WTC11 (cell line): Measurements from ENCODE around the gene KHDC3L. TPM values are rescaled to one million over a fixed set of nuclear protein-coding genes. Genes with fewer than 3 reads are reported as not detected.

ENCODE experiments used
- ATAC-seq: fragments of 200-7000 bp; cut with Tn5 transposase; 2 replicates; pipeline ENCODE4 v1.10.0; 2021; ENCODE audit warnings: mild to moderate bottlenecking, moderate library complexity
- CTCF ChIA-PET: fragments of 300-600 bp; sonication (Branson Sonifier 250); formaldehyde crosslinking; loops from one replicate; lab custom pipeline; 2021; ENCODE audit warnings: antibody characterized with exemption; lab: Charles Lee
- POLR2A ChIA-PET: fragments of 350-600 bp; sonication (Branson Sonifier 250); formaldehyde crosslinking; loops from one replicate; lab custom pipeline; 2021; ENCODE audit warnings: antibody characterized with exemption; lab: Charles Lee
- DNase-seq: peaks from one replicate; pipeline ENCODE4 v3.0.0; 2021; ENCODE audit warnings: low spot score
- H3K27ac Mint-ChIP-seq: 2 replicates; pipeline ENCODE4 v1.8.0; 2021; ENCODE audit warnings: mixed read lengths
- H3K27me3 Mint-ChIP-seq: 2 replicates; pipeline ENCODE4 v1.8.0; 2021; ENCODE audit warnings: low read depth, mild to moderate bottlenecking, moderate library complexity, mixed read lengths
- H3K36me3 Mint-ChIP-seq: 2 replicates; pipeline ENCODE4 v1.8.0; 2021; ENCODE audit warnings: mixed read lengths
- H3K4me1 Mint-ChIP-seq: 2 replicates; pipeline ENCODE4 v1.8.0; 2022; ENCODE audit warnings: mixed read lengths
- H3K4me3 Mint-ChIP-seq: 2 replicates; pipeline ENCODE4 v1.8.0; 2021; ENCODE audit warnings: mild to moderate bottlenecking, moderate library complexity, mixed read lengths
- H3K9me3 Mint-ChIP-seq: 2 replicates; pipeline ENCODE4 v1.8.0; 2021; ENCODE audit warnings: mixed read lengths
- AR ChIP-seq: fragments of 250-450 bp; sonication (Bioruptor Pico); IDR thresholded peaks from 2 replicates; pipeline ENCODE4 v1.9.0; 2021; ENCODE audit warnings: mild to moderate bottlenecking
- ATF3 ChIP-seq: sonication (generic); formaldehyde crosslinking; conservative IDR thresholded peaks from 2 replicates; pipeline ENCODE4 v1.8.1; 2022; ENCODE audit warnings: mild to moderate bottlenecking, missing genetic modification reagents
- CTCF ChIP-seq: fragments of 200-600 bp; IDR thresholded peaks from 2 replicates; pipeline ENCODE4 v1.8.0; 2022; ENCODE audit warnings: antibody characterized with exemption
- E2F1 ChIP-seq: sonication (generic); formaldehyde crosslinking; IDR thresholded peaks from 2 replicates; pipeline ENCODE4 v1.8.0; 2022; ENCODE audit warnings: mild to moderate bottlenecking, missing genetic modification reagents
- FOXK1 ChIP-seq: sonication (generic); formaldehyde crosslinking; IDR thresholded peaks from 2 replicates; pipeline ENCODE4 v1.8.0; 2022; ENCODE audit warnings: mild to moderate bottlenecking, moderate library complexity, missing genetic modification reagents
- JAZF1 ChIP-seq: fragments of 250-450 bp; sonication (Bioruptor Pico); IDR thresholded peaks from 2 replicates; pipeline ENCODE4 v1.9.0; 2021; ENCODE audit warnings: moderate library complexity, mild to moderate bottlenecking, inconsistent platforms
- JUN ChIP-seq: sonication (generic); formaldehyde crosslinking; IDR thresholded peaks from 2 replicates; pipeline ENCODE4 v1.8.0; 2023; ENCODE audit warnings: mild to moderate bottlenecking, missing genetic modification reagents
- NR3C1 ChIP-seq: sonication (generic); formaldehyde crosslinking; conservative IDR thresholded peaks from 2 replicates; pipeline ENCODE4 v1.8.1; 2023; ENCODE audit warnings: low read depth, mild to moderate bottlenecking, missing genetic modification reagents
- OVOL2 ChIP-seq: fragments of 250-450 bp; sonication (Bioruptor Pico); IDR thresholded peaks from 2 replicates; pipeline ENCODE4 v1.9.0; 2021; ENCODE audit warnings: mild to moderate bottlenecking, borderline replicate concordance
- PRDM15 ChIP-seq: sonication (generic); formaldehyde crosslinking; IDR thresholded peaks from 2 replicates; pipeline ENCODE4 v1.8.0; 2022; ENCODE audit warnings: missing genetic modification reagents
- ZNF671 ChIP-seq: fragments of 250-450 bp; sonication (Bioruptor Pico); IDR thresholded peaks from 2 replicates; pipeline ENCODE4 v1.8.0; 2021; ENCODE audit warnings: mild to moderate bottlenecking
- ZSCAN18 ChIP-seq: fragments of 250-450 bp; sonication (Bioruptor Pico); IDR thresholded peaks from 2 replicates; pipeline ENCODE4 v2.1.2; 2022; ENCODE audit warnings: mild to moderate bottlenecking, moderate library complexity
- total RNA-seq: library from RNA; stranded (reverse); gene quantifications from 3 replicates; pipeline ENCODE4 v1.2.3, GENCODE V29; 2021
- TF ChIP-seq, protein P1 (sequence below): sonication (generic); formaldehyde crosslinking; IDR thresholded peaks from 2 replicates; pipeline ENCODE4 v1.8.1; 2023; ENCODE audit warnings: mild to moderate bottlenecking, missing genetic modification reagents
- TF ChIP-seq, protein P2 (sequence below): sonication (generic); formaldehyde crosslinking; IDR thresholded peaks from 2 replicates; pipeline ENCODE4 v1.8.1; 2023; ENCODE audit warnings: mild to moderate bottlenecking, missing genetic modification reagents, borderline replicate concordance
- TF ChIP-seq, protein P3 (sequence below): sonication (generic); formaldehyde crosslinking; IDR thresholded peaks from 2 replicates; pipeline ENCODE4 v1.8.1; 2022; ENCODE audit warnings: mild to moderate bottlenecking, moderate library complexity, missing genetic modification reagents

The KHDC3L gene
- total RNA-seq, 1 experiment from 2014 or later: not detected

GRCh38 chr6:73323323-73323722, 39.1 kb upstream of the KHDC3L start:
- peaks cover 17% of the 10 kb centered on the region for H3K9me3 Mint-ChIP-seq
- no peak overlapping the region for H3K27ac Mint-ChIP-seq
- no peak for TF ChIP-seq OVOL2 (CRISPR knock-in tag)
- TF ChIP-seq ZSCAN18: no peak
- no peak for TF ChIP-seq JAZF1 (CRISPR knock-in tag)
- TF ChIP-seq, protein P1, sequence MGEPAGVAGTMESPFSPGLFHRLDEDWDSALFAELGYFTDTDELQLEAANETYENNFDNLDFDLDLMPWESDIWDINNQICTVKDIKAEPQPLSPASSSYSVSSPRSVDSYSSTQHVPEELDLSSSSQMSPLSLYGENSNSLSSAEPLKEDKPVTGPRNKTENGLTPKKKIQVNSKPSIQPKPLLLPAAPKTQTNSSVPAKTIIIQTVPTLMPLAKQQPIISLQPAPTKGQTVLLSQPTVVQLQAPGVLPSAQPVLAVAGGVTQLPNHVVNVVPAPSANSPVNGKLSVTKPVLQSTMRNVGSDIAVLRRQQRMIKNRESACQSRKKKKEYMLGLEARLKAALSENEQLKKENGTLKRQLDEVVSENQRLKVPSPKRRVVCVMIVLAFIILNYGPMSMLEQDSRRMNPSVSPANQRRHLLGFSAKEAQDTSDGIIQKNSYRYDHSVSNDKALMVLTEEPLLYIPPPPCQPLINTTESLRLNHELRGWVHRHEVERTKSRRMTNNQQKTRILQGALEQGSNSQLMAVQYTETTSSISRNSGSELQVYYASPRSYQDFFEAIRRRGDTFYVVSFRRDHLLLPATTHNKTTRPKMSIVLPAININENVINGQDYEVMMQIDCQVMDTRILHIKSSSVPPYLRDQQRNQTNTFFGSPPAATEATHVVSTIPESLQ (CRISPR knock-in tag): no peak
- no peak for TF ChIP-seq CTCF
- TF ChIP-seq AR (CRISPR knock-in tag): no peak
- no peak for TF ChIP-seq ZNF671
- no peak for TF ChIP-seq PRDM15 (CRISPR knock-in tag)
- no peak for TF ChIP-seq E2F1
- TF ChIP-seq FOXK1: no peak
- H3K36me3 Mint-ChIP-seq: peaks cover 14% of the 10 kb centered on the region
- H3K4me1 Mint-ChIP-seq: peaks cover 10% of the 10 kb centered on the region
- ChIA-PET POLR2A (interaction anchor here (0.6 kb wide), 1 partner anchor 35 kb away, joined by 4 read pairs; no protein-coding TSS in a partner anchor), CTCF (interaction anchor here (0.6 to 1.5 kb wide), 5 partner anchors 14 to 726 kb away, joined by 3 to 4 read pairs (median 3); no protein-coding TSS in a partner anchor)
- H3K27me3 Mint-ChIP-seq: peaks cover under 1% of the 10 kb centered on the region; the same call in 1 of the 2 replicates
- DNase-seq (no peak), ATAC-seq (peak; percentile 60)
- no peak overlapping the region for H3K4me3 Mint-ChIP-seq

DNA sequence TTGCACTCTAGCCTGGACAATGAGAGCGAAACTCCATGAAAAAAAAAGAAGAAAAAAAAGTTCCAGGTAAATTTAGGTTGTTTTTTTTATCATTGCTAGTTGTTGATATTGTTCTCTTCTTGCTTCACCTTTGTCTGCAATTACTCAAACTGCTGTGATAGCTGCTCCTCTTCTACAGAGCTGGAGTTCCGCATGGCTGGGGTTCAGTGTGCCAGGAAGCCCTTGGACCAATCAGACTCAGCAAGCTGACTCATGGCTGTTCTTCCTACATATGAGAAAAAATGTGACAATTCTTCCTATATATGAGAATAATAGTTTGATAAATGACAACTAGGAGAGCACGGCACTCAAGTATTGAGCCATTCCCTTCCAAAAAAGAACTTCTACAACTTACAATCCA, 36.8 kb upstream of the KHDC3L start:
- POLR2A ChIA-PET: interaction anchor here (1.2 kb wide), 1 partner anchor 191 kb away, joined by 3 read pairs; no protein-coding TSS in a partner anchor
- ATAC-seq (no peak), DNase-seq (no peak)
- CTCF ChIA-PET: interaction anchor here (1.1 to 1.7 kb wide), 3 partner anchors 14 to 191 kb away, joined by 5 to 6 read pairs (median 5); no protein-coding TSS in a partner anchor
- Mint-ChIP-seq H3K9me3 (peaks cover 4% of the 10 kb centered on the region), H3K4me3 (no peak overlapping the region), H3K27ac (no peak overlapping the region), H3K4me1 (peaks cover 10% of the 10 kb centered on the region), H3K36me3 (peaks cover 4% of the 10 kb centered on the region; the same call in 1 of the 2 replicates), H3K27me3 (no peaks in the 10 kb centered on the region)
- no peak for TF ChIP-seq NR3C1 (CRISPR knock-in tag)
- TF ChIP-seq ZNF671: no peak
- TF ChIP-seq, protein P2, sequence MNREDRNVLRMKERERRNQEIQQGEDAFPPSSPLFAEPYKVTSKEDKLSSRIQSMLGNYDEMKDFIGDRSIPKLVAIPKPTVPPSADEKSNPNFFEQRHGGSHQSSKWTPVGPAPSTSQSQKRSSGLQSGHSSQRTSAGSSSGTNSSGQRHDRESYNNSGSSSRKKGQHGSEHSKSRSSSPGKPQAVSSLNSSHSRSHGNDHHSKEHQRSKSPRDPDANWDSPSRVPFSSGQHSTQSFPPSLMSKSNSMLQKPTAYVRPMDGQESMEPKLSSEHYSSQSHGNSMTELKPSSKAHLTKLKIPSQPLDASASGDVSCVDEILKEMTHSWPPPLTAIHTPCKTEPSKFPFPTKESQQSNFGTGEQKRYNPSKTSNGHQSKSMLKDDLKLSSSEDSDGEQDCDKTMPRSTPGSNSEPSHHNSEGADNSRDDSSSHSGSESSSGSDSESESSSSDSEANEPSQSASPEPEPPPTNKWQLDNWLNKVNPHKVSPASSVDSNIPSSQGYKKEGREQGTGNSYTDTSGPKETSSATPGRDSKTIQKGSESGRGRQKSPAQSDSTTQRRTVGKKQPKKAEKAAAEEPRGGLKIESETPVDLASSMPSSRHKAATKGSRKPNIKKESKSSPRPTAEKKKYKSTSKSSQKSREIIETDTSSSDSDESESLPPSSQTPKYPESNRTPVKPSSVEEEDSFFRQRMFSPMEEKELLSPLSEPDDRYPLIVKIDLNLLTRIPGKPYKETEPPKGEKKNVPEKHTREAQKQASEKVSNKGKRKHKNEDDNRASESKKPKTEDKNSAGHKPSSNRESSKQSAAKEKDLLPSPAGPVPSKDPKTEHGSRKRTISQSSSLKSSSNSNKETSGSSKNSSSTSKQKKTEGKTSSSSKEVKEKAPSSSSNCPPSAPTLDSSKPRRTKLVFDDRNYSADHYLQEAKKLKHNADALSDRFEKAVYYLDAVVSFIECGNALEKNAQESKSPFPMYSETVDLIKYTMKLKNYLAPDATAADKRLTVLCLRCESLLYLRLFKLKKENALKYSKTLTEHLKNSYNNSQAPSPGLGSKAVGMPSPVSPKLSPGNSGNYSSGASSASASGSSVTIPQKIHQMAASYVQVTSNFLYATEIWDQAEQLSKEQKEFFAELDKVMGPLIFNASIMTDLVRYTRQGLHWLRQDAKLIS (CRISPR knock-in tag): no peak
- no peak for TF ChIP-seq ATF3 (CRISPR knock-in tag)
- no peak for TF ChIP-seq JUN (CRISPR knock-in tag)
- TF ChIP-seq, protein P3, sequence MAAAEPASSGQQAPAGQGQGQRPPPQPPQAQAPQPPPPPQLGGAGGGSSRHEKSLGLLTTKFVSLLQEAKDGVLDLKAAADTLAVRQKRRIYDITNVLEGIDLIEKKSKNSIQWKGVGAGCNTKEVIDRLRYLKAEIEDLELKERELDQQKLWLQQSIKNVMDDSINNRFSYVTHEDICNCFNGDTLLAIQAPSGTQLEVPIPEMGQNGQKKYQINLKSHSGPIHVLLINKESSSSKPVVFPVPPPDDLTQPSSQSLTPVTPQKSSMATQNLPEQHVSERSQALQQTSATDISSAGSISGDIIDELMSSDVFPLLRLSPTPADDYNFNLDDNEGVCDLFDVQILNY: no peak
